Metanephros (tissue), 1 donor: ENCODE data around the gene TARDBP. TPM values are rescaled to one million over a fixed set of nuclear protein-coding genes. Genes with fewer than 3 reads are reported as not detected.

Experiments
- total RNA-seq: library from RNA; depleted of rRNA; stranded (reverse); fragments of >200 nt; gene quantifications from one replicate; pipeline ENCODE4 v1.2.3, GENCODE V29; 2014

TARDBP gene
- 175 TPM for total RNA-seq

DNA sequence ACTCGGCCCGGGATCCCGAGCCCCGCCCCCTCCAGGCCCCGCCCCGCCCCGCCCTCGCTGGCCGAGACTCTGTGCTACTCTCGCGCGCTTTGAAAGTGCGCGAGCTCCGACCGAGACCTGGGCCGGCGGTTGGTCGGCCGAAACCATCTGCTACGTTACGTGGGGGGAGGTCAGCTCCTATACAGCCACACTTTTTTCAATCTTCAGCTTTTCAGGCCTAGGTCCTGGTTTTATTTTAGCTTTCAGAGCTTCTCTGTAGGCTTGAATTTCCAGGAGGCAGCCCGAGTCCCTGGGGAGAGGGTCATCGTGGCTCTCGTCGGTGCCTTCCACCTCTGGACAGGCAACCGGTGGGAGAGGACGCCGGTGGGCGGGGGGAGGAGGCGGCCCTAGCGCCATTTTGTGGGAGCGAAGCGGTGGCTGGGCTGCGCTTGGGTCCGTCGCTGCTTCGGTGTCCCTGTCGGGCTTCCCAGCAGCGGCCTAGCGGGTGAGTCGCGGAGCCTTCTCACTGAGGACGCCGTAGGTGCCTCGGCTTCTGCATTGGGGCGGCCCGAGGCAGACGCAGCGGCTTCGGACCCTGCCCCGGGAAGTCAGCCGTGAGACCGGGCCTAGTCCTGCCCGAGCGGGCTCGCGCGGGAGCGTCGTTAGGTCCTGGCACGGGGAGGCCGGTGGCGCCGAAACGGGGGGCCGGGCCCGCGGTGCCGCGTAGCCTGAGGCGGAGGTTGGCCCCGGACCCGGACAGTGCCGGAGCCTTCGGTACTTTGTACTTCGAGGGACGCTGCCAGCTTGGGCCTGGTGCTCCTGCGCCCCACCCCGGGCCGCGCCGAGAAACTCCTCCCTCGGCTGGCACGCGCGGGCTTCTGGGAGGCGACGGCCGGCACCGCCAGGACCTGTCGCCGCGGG, at the start of gene TARDBP:
Gene TARDBP (plus strand): TSS at position 395 of the 900 bp plus-strand sequence. CDS start 1,074 bp downstream, outside the sequence.

DNA sequence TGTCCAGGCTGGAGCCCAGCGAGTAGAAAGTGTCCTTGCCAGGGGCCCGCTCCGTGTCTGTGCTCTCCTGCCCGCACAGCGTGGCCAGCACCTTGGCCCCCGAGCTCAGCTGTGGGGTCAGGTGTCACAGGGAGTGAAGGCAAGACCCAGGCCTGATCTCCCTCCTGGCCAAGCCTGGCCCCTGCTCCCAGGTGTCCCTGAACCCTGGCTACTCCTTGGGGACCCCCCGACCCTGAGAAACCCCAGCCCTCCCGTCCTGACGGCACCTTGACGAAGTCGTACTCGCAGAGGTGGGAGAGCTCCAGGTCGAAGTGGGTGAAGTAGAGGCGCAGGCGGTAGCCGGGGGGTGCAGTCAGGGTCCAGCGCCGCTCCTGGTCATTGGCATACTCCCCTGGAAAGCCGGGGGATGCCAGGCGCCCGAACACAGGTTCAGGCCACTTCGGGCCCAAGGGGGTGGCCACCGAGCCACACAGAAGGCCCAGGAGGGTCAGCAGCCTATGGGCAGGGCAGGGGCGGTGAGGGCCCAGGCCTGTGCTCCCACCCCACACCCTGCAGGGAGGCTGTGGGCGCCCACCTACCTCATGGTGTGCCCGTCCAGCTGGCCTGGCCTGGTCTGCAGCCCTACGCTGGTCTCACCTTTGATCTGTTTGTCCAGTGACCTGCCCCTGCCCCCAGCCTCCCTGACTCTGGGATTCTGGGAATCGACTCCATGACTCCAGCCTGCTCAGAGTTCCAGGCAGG, 34.3 kb downstream of the TARDBP start, which contains the start of gene MASP2:
Gene MASP2 (minus strand): TSS at position 615 of the 741 bp plus-strand sequence. CDS start 32 bp downstream, at position 583.

DNA sequence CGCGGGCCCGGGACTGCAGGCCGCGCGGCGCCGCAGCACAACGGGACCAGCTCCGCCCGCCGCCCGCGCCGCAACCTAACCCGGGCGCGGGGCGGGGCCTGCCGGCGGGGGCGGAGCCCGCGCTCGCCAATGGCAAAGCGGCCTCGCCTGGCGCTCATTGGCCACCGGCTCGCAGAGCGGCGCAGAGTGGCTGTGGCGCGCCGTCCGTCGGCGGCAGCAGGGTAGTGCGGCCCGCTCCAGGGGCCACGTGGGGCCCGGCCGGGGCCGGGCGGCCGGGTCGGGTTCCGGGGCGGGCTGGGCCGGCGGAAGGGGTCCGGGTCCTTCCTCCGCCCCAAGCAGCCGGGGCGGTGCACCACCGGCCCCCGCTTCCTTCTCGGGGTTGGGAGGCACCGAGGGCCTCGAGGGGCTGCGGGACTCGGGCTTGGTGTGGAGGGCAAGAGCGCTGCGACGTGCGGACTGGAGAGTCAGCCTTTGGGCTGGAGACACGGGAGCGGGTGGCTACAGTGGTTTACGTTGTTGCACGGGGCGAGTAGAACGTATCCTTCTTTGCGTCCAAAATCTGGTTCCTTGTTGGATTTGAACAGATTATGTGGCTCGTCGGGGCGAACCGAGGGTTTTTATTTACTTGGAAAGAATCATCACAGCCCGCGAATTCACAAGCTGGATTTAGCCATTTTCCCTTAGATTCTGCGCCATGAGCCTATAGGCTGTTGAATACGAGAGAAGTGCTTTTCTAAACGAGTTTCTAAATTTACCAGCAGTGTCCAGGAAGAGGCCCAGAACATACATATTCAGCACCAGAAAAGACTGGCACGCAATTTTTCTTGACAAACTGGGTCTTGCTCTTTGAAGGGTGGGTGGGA, 47.7 kb downstream of the TARDBP start, which contains the start of gene SRM:
Gene SRM (minus strand): TSS at position 51 of the 863 bp plus-strand sequence. CDS start 75 bp downstream, outside the sequence.

Other genes starting within 250 kb of the TARDBP start
- 33.7 TPM for gene CASZ1, start 216.0 kb upstream of the TARDBP start, total RNA-seq
- gene MASP2, start 34.6 kb downstream of the TARDBP start, total RNA-seq: not detected
- 20.4 TPM for gene SRM, start 47.4 kb downstream of the TARDBP start, total RNA-seq
- 58.0 TPM for gene EXOSC10, start 87.2 kb downstream of the TARDBP start, total RNA-seq
- 0.35 TPM for gene ANGPTL7, start 176.7 kb downstream of the TARDBP start, total RNA-seq
- gene MTOR, start 249.9 kb downstream of the TARDBP start, total RNA-seq: 44.6 TPM